Liver (tissue), 3 donors: Measurements from ENCODE around the gene CCPG1.

Experiments
- HNF4A ChIP-seq, 2 donors: conservative IDR thresholded peaks; 2 replicates each; pipeline ENCODE4 v1.6.1; 2016; ENCODE audit warnings: antibody characterized with exemption in 2 of 2, mild to moderate bottlenecking in 2 of 2
- JUND ChIP-seq, 2 donors: IDR thresholded peaks; 2 replicates each; pipeline ENCODE4 v1.6.1; 2016; ENCODE audit warnings: antibody characterized with exemption in 2 of 2
- RAD21 ChIP-seq, 2 donors: IDR thresholded peaks; 2 replicates each; pipeline ENCODE4 v1.6.1; 2016; ENCODE audit warnings: antibody characterized with exemption in 2 of 2, mild to moderate bottlenecking in 2 of 2
- REST ChIP-seq: IDR thresholded peaks from 2 replicates; pipeline ENCODE4 v1.6.1; 2016; ENCODE audit warnings: antibody characterized with exemption, mild to moderate bottlenecking
- TAF1 ChIP-seq: conservative IDR thresholded peaks from 2 replicates; pipeline ENCODE4 v1.6.1; 2016; ENCODE audit warnings: antibody characterized with exemption, mild to moderate bottlenecking
- YY1 ChIP-seq: IDR thresholded peaks from 2 replicates; pipeline ENCODE4 v1.6.1; 2016; ENCODE audit warnings: antibody characterized with exemption, mild to moderate bottlenecking
- TF ChIP-seq, protein P1 (sequence below): fragments of 150-350 bp; IDR thresholded peaks from 2 replicates; pipeline ENCODE4 v1.5.1; 2017; ENCODE audit warnings: improper control_type of control experiment, low read depth, low read length; ENCODE audit not compliant: missing input control
- donor health status: healthy.
- donor health status: healthy.

- TF ChIP-seq REST (no peak), RAD21 (IDR thresholded peaks at IDR 0.05) (no peak), TAF1 (no peak), HNF4A (conservative IDR thresholded peaks at IDR 0.05) (no peak), JUND (IDR thresholded peaks at IDR 0.05) (no peak), YY1 (no peak)
- TF ChIP-seq, protein P1, sequence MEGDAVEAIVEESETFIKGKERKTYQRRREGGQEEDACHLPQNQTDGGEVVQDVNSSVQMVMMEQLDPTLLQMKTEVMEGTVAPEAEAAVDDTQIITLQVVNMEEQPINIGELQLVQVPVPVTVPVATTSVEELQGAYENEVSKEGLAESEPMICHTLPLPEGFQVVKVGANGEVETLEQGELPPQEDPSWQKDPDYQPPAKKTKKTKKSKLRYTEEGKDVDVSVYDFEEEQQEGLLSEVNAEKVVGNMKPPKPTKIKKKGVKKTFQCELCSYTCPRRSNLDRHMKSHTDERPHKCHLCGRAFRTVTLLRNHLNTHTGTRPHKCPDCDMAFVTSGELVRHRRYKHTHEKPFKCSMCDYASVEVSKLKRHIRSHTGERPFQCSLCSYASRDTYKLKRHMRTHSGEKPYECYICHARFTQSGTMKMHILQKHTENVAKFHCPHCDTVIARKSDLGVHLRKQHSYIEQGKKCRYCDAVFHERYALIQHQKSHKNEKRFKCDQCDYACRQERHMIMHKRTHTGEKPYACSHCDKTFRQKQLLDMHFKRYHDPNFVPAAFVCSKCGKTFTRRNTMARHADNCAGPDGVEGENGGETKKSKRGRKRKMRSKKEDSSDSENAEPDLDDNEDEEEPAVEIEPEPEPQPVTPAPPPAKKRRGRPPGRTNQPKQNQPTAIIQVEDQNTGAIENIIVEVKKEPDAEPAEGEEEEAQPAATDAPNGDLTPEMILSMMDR, result no peak
Observed at GRCh38 chr15:55348281-55348778, 59.8 kb downstream of the CCPG1 start.
